Measurements from ENCODE around the gene SRBD1. TPM values are rescaled to one million over a fixed set of nuclear protein-coding genes. Genes with fewer than 3 reads are reported as not detected.
A peak's percentile ranks its signal among the peaks of the same experiment; 100 is the strongest.

SRBD1 gene
- total RNA-seq, 1 donor from 2014 or later, result 13.8 TPM

- H3K4me1 Mint-ChIP-seq (ENCODE audit: unreplicated experiment), result peaks cover 22% of the 10 kb centered on the region
- no peak for TF ChIP-seq CTCF (IDR thresholded peaks at IDR 0.05)
- no peaks in the 10 kb centered on the region for H3K27me3 Mint-ChIP-seq (ENCODE audit: unreplicated experiment)
- peak overlapping the region; percentile 44 for H3K27ac Mint-ChIP-seq (ENCODE audit: unreplicated experiment)
- peaks cover 19% of the 10 kb centered on the region for H3K36me3 Mint-ChIP-seq (ENCODE audit: unreplicated experiment)
- no peak overlapping the region for H3K4me3 Mint-ChIP-seq (ENCODE audit: unreplicated experiment)
- no peak for DNase-seq (ENCODE audit: extremely low spot score, unreplicated experiment)
- no peaks in the 10 kb centered on the region for H3K9me3 Mint-ChIP-seq (ENCODE audit: unreplicated experiment)
Observed at GRCh38 chr2:45554073-45554741, 56.9 kb downstream of the SRBD1 start.

- H3K4me1 Mint-ChIP-seq (ENCODE audit: unreplicated experiment), result peaks cover 22% of the 10 kb centered on the region
- H3K36me3 Mint-ChIP-seq (ENCODE audit: unreplicated experiment), result peaks cover 18% of the 10 kb centered on the region
- H3K4me3 Mint-ChIP-seq (ENCODE audit: unreplicated experiment), result no peak overlapping the region
- H3K9me3 Mint-ChIP-seq (ENCODE audit: unreplicated experiment), result no peaks in the 10 kb centered on the region
- H3K27ac Mint-ChIP-seq (ENCODE audit: unreplicated experiment), result no peak overlapping the region
- no peak for TF ChIP-seq CTCF (IDR thresholded peaks at IDR 0.05)
- no peaks in the 10 kb centered on the region for H3K27me3 Mint-ChIP-seq (ENCODE audit: unreplicated experiment)
- no peak for DNase-seq (ENCODE audit: extremely low spot score, unreplicated experiment)
Observed at GRCh38 chr2:45551862-45552261, 59.2 kb downstream of the SRBD1 start.

GRCh38 chr2:45545943-45546342 is 65.1 kb downstream of the SRBD1 start:
- TF ChIP-seq CTCF (IDR thresholded peaks at IDR 0.05), result no peak
- Mint-ChIP-seq H3K4me3 (ENCODE audit: unreplicated experiment) (no peak overlapping the region), H3K27me3 (ENCODE audit: unreplicated experiment) (no peaks in the 10 kb centered on the region), H3K4me1 (ENCODE audit: unreplicated experiment) (no peaks in the 10 kb centered on the region), H3K36me3 (ENCODE audit: unreplicated experiment) (peaks cover 24% of the 10 kb centered on the region), H3K27ac (ENCODE audit: unreplicated experiment) (no peak overlapping the region), H3K9me3 (ENCODE audit: unreplicated experiment) (no peaks in the 10 kb centered on the region)
- no peak for DNase-seq (ENCODE audit: extremely low spot score, unreplicated experiment)

- TF ChIP-seq CTCF (IDR thresholded peaks at IDR 0.05), result no peak
- Mint-ChIP-seq H3K9me3 (ENCODE audit: unreplicated experiment) (no peaks in the 10 kb centered on the region), H3K27me3 (ENCODE audit: unreplicated experiment) (no peaks in the 10 kb centered on the region), H3K4me1 (ENCODE audit: unreplicated experiment) (no peaks in the 10 kb centered on the region), H3K27ac (ENCODE audit: unreplicated experiment) (no peak overlapping the region), H3K4me3 (ENCODE audit: unreplicated experiment) (no peak overlapping the region), H3K36me3 (ENCODE audit: unreplicated experiment) (peaks cover 29% of the 10 kb centered on the region)
- no peak for DNase-seq (ENCODE audit: extremely low spot score, unreplicated experiment)
Observed at GRCh38 chr2:45543257-45543656, 67.8 kb downstream of the SRBD1 start.

- H3K27ac Mint-ChIP-seq (ENCODE audit: unreplicated experiment), result no peak overlapping the region
- H3K9me3 Mint-ChIP-seq (ENCODE audit: unreplicated experiment), result no peaks in the 10 kb centered on the region
- H3K36me3 Mint-ChIP-seq (ENCODE audit: unreplicated experiment), result peaks cover 35% of the 10 kb centered on the region
- TF ChIP-seq CTCF (IDR thresholded peaks at IDR 0.05), result no peak
- no peak overlapping the region for H3K4me3 Mint-ChIP-seq (ENCODE audit: unreplicated experiment)
- H3K4me1 Mint-ChIP-seq (ENCODE audit: unreplicated experiment), result no peaks in the 10 kb centered on the region
- DNase-seq (ENCODE audit: extremely low spot score, unreplicated experiment), result no peak
- H3K27me3 Mint-ChIP-seq (ENCODE audit: unreplicated experiment), result no peaks in the 10 kb centered on the region
Observed at GRCh38 chr2:45542013-45542412, 69.1 kb downstream of the SRBD1 start.

All from osteocyte (in vitro differentiated cells).